Calu3 (cell line): ENCODE results near the gene JARID2. TPM values are rescaled to one million over a fixed set of nuclear protein-coding genes. Genes with fewer than 3 reads are reported as not detected.

Experiments used
- BruUV-seq: library from RNA; stranded (reverse); fragments of 400-500 nt; replicated peaks from 2 replicates; lab custom pipeline; 2021; lab: Mats Ljungman, UMichigan
- CTCF ChIA-PET: fragments of 300-600 bp; sonication (Branson Sonifier 250); formaldehyde crosslinking; loops from one replicate; lab custom pipeline; 2022; ENCODE audit warnings: antibody characterized with exemption; lab: Charles Lee
- DNase-seq: peaks from one replicate; pipeline ENCODE4 v3.0.0; 2022
- H3K27ac Mint-ChIP-seq: one replicate; pipeline ENCODE4 v1.8.0; 2022; ENCODE audit warnings: mixed read lengths; ENCODE audit not compliant: unreplicated experiment
- H3K27me3 Mint-ChIP-seq: one replicate; pipeline ENCODE4 v1.8.0; 2022; ENCODE audit warnings: mixed read lengths; ENCODE audit not compliant: unreplicated experiment
- H3K36me3 Mint-ChIP-seq: one replicate; pipeline ENCODE4 v1.8.0; 2022; ENCODE audit warnings: mild to moderate bottlenecking, moderate library complexity, mixed read lengths; ENCODE audit not compliant: insufficient read depth, unreplicated experiment
- H3K4me1 Mint-ChIP-seq: one replicate; pipeline ENCODE4 v1.8.0; 2022; ENCODE audit warnings: mild to moderate bottlenecking, low read depth, mixed read lengths; ENCODE audit not compliant: unreplicated experiment
- H3K4me3 Mint-ChIP-seq: one replicate; pipeline ENCODE4 v1.8.0; 2022; ENCODE audit warnings: mild to moderate bottlenecking, low read depth, moderate library complexity, mixed read lengths; ENCODE audit not compliant: unreplicated experiment
- H3K9me3 Mint-ChIP-seq: one replicate; pipeline ENCODE4 v1.8.0; 2022; ENCODE audit warnings: low read depth, mixed read lengths; ENCODE audit not compliant: unreplicated experiment
- CTCF ChIP-seq: fragments of 200-600 bp; IDR thresholded peaks from one replicate; pipeline ENCODE4 v1.8.0; 2022; ENCODE audit warnings: antibody characterized with exemption; ENCODE audit not compliant: unreplicated experiment
- intact Hi-C: fragments of 100-400 bp; cut with micrococcal nuclease; formaldehyde crosslinking; loops from one replicate; pipeline ENCODE4 v1.10.0; 2022; ENCODE audit not compliant: unreplicated experiment
- total RNA-seq: library from RNA; stranded (reverse); gene quantifications from 2 replicates; pipeline ENCODE4 v1.2.3, GENCODE V29; 2022

JARID2 gene
- total RNA-seq, 1 experiment from 2014 or later, result 9.4 TPM

DNA sequence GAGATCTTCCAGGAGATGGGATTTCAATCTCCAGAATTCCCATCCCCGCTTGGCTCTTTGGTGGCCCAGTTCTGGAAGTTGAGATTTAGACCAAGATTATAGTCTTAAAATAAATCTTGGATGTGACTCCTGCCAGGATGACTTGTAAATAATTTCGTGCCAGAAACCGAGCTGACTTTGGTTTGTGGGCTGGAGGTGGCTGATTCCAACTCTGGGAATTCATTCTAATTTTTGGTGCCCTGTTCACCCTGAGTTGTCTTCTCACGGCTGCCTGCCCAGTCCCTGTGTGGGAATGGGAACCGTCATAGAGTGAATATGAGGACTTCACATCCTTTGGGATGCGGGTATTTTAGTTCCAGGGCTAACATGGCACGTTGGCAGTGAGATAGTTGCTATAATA is 64.8 kb downstream of the JARID2 start:
- H3K4me3 Mint-ChIP-seq, result no peak overlapping the region

DNA sequence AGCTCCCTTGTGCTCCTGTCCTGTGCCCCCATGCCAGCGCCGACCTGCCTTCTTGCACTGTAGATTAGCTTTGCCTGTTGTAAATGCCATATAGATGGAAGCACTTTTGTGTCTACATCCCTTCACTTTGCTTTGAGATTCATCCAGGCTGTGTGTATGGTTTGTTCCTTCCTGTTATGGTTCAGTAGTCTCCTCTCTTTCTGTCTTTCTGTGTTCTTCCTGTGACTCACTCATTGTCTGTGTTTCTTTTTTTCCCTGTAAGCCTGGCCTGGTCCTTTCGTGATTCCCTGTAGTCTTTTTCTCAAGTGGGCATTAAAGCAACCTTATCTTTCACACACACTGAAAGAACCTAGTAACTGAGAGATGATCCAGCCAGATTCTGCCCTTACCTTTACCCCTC is 66.6 kb downstream of the JARID2 start:
- no peaks in the 10 kb centered on the region for H3K36me3 Mint-ChIP-seq
- H3K9me3 Mint-ChIP-seq, result no peaks in the 10 kb centered on the region
- no peak overlapping the region for H3K27ac Mint-ChIP-seq
- no TSS peak for BruUV-seq
- H3K4me1 Mint-ChIP-seq, result peaks cover 19% of the 10 kb centered on the region
- intact Hi-C loops, result no loop called here
- DNase-seq, result no peak
- no peaks in the 10 kb centered on the region for H3K27me3 Mint-ChIP-seq
- no peak overlapping the region for H3K4me3 Mint-ChIP-seq
- no peak for TF ChIP-seq CTCF
- CTCF ChIA-PET, result no interaction called here

More for the DNA sequence above, 64.8 kb downstream of the JARID2 start:
- H3K36me3 Mint-ChIP-seq, result no peaks in the 10 kb centered on the region
- H3K27ac Mint-ChIP-seq, result no peak overlapping the region
- H3K9me3 Mint-ChIP-seq, result no peaks in the 10 kb centered on the region
- no peak for TF ChIP-seq CTCF
- no peaks in the 10 kb centered on the region for H3K27me3 Mint-ChIP-seq
- peaks cover 19% of the 10 kb centered on the region for H3K4me1 Mint-ChIP-seq
- no peak for DNase-seq
- BruUV-seq, result no TSS peak
- CTCF ChIA-PET, result no interaction called here
- intact Hi-C loops, result no loop called here

- intact Hi-C loops, result no loop called here
These were observed 67.5 kb downstream of the JARID2 start for GRCh38 chr6:15313367-15313766.

GRCh38 chr6:15316754-15317153 is 70.9 kb downstream of the JARID2 start:
- no TSS peak for BruUV-seq
- Mint-ChIP-seq H3K27me3 (no peaks in the 10 kb centered on the region), H3K4me1 (peaks cover 12% of the 10 kb centered on the region), H3K27ac (no peak overlapping the region), H3K4me3 (no peak overlapping the region), H3K36me3 (no peaks in the 10 kb centered on the region), H3K9me3 (no peaks in the 10 kb centered on the region)
- TF ChIP-seq CTCF, result no peak
- DNase-seq, result no peak
- intact Hi-C loops, result no loop called here
- CTCF ChIA-PET, result no interaction called here

More at GRCh38 chr6:15313367-15313766, 67.5 kb downstream of the JARID2 start:
- Mint-ChIP-seq H3K4me3 (no peak overlapping the region), H3K27ac (no peak overlapping the region), H3K27me3 (no peaks in the 10 kb centered on the region), H3K9me3 (no peaks in the 10 kb centered on the region), H3K36me3 (no peaks in the 10 kb centered on the region), H3K4me1 (peaks cover 17% of the 10 kb centered on the region)
- no peak for DNase-seq
- no peak for TF ChIP-seq CTCF
- CTCF ChIA-PET, result no interaction called here
- BruUV-seq, result no TSS peak

DNA sequence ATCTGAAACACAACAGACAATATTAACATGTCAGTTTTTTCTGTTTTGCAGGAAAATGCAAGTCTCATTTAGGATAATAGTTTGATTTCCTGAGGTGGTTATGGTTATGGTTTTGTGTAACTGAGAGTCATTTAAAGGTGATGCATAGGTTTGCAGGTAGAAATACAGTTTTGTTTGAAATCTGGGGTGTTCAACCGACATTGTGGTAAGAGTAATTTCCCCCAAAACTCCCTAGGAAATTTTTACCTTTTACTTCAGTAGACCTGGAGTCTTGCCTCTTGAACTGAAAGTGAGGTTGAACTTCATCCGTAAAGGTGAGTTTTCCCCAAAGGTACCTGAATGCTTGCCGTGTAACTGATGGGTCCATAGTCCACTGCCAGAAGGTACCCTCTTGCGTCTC is 71.4 kb downstream of the JARID2 start:
- intact Hi-C loops, result no loop called here
- H3K27me3 Mint-ChIP-seq, result no peaks in the 10 kb centered on the region
- no peak overlapping the region for H3K27ac Mint-ChIP-seq
- no peak for DNase-seq
- H3K4me1 Mint-ChIP-seq, result peaks cover 16% of the 10 kb centered on the region
- no peaks in the 10 kb centered on the region for H3K36me3 Mint-ChIP-seq
- H3K4me3 Mint-ChIP-seq, result no peak overlapping the region
- CTCF ChIA-PET, result no interaction called here
- BruUV-seq, result no TSS peak
- H3K9me3 Mint-ChIP-seq, result no peaks in the 10 kb centered on the region
- TF ChIP-seq CTCF, result no peak
